ENCODE data around the gene SLFN14.

DNA sequence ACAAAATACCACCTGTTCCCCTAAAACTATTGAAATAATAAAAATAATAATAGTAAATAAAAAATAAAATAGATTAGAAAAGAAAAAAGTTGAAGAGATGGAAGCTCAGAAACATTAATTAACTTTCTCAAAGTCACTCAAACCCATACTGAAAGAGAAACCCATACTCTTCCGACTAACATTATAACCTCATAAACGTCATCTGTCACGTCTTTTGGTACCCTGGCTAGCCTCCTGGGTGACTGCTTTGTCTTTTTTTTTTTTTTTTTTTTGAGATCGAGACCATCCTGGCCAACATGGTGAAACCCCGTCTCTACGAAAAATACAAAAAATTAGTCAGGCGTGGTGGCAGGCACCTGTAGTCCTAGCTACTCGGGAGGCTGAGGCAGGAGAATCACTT lies 30.8 kb downstream of the SLFN14 start:
- TF ChIP-seq, protein P1, sequence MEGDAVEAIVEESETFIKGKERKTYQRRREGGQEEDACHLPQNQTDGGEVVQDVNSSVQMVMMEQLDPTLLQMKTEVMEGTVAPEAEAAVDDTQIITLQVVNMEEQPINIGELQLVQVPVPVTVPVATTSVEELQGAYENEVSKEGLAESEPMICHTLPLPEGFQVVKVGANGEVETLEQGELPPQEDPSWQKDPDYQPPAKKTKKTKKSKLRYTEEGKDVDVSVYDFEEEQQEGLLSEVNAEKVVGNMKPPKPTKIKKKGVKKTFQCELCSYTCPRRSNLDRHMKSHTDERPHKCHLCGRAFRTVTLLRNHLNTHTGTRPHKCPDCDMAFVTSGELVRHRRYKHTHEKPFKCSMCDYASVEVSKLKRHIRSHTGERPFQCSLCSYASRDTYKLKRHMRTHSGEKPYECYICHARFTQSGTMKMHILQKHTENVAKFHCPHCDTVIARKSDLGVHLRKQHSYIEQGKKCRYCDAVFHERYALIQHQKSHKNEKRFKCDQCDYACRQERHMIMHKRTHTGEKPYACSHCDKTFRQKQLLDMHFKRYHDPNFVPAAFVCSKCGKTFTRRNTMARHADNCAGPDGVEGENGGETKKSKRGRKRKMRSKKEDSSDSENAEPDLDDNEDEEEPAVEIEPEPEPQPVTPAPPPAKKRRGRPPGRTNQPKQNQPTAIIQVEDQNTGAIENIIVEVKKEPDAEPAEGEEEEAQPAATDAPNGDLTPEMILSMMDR (IDR thresholded peaks at IDR 0.05; ENCODE audit: low read depth, low read length): no peak
- TF ChIP-seq EZH2phosphoT487 (IDR thresholded peaks at IDR 0.05; ENCODE audit: low read depth): no peak
